Measurements from ENCODE around the gene PPP2R5E.
"Not testable (repeated sequence)": the region's sequence is repeated elsewhere in the genome, so short reads cannot be mapped to it uniquely, and the experiment has no call there.

- not testable (repeated sequence) for TF ChIP-seq CTCF, POLR2A (IDR thresholded peaks at IDR 0.05)
These were observed 39.9 kb upstream of the PPP2R5E start for GRCh38 chr14:63583046-63583445.
